GM13977 (cell line): ENCODE results near the gene RAP1GDS1.

ENCODE experiments used
- DNase-seq: peaks from one replicate; pipeline ENCODE4 v3.0.0; 2012; ENCODE audit warnings: low spot score
- CTCF ChIP-seq: IDR thresholded peaks from 2 replicates; pipeline ENCODE4 v1.5.1; 2012; ENCODE audit warnings: mild to moderate bottlenecking, control low read depth; ENCODE audit not compliant: insufficient read depth; ENCODE audit errors: extremely low read depth, missing control alignments
- in situ Hi-C: fragments of 300-500 bp; cut with MboI; formaldehyde crosslinking; loops from one replicate; pipeline ENCODE4 v1.12.0; 2022; ENCODE audit warnings: low sequenced_read_pairs, low pct_unique_long_range_greater_than_20kb, mixed read lengths, inconsistent platforms; ENCODE audit not compliant: unreplicated experiment

RAP1GDS1 gene

GRCh38 chr4:98260579-98261404 is at the start of gene RAP1GDS1:
RAP1GDS1 (plus strand) TSS chr4:98261384; CDS start chr4:98261566, 182 bp downstream.
- peak; percentile 97 for DNase-seq
- in situ Hi-C loops = no loop called here

DNA sequence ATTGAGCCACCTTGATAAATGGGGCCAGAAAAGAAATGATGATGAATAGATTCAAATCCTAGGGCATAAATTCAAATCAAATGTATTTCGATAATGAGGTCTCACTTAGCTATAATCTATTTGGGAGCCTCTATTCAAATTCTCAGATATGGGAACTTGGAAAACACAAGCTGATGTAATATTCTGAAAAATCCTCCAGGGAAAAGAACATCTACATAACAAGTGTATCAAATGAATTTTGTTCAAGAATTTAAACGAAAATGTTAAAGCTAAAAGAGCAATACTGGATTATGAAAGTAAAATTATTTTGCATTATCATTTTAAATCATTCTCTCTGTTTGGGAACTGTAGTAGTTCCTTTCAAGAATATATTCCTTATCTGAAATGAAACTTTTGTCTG is 38.9 kb upstream of the RAP1GDS1 start:
- in situ Hi-C loops = no loop called here
- DNase-seq = no peak
- no peak for TF ChIP-seq CTCF

More at GRCh38 chr4:98260579-98261404, at the start of gene RAP1GDS1:
- TF ChIP-seq CTCF = no peak

DNA sequence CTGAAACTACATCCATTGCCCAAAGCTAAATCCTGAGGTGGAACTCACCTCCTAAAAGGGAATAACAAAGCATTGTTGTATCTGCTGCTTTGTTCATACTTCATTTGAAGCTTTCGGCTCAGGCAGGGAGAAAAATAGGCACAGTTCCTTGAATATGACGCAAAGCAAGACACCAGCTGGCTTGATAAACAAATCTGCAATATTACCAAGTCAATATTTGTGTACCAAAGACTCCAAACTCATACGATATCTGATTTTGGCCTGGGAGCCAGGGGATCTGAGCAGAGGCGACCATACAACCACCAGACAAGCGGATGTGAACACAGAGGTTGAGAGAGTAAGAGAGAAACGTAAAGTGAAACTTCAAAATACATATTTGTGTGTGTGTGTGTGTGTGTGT is 34.8 kb upstream of the RAP1GDS1 start:
- no peak for DNase-seq
- no peak for TF ChIP-seq CTCF
- in situ Hi-C loops = no loop called here

DNA sequence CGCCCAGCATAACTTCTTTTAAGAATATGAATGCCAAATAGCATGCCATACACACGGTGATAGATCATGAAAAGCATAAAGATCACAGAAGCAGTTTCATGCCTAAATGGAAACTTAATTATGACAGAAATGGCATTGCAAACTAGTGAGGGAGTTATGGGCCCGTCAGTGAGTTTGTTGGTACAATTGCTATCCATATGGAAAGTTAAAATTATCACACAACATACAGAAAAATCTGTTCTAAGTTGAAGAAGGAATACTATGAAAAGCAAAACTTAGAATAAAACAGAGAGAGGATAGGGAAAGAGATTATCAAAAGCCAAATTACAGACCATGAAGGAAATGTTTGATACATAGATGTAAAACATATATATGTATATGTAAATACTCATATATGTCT is 30.2 kb upstream of the RAP1GDS1 start:
- no peak for DNase-seq
- TF ChIP-seq CTCF = no peak
- in situ Hi-C loops = no loop called here

- in situ Hi-C loops = no loop called here
- no peak for DNase-seq
- TF ChIP-seq CTCF = no peak
These were observed 29.0 kb upstream of the RAP1GDS1 start for GRCh38 chr4:98232202-98232601.

DNA sequence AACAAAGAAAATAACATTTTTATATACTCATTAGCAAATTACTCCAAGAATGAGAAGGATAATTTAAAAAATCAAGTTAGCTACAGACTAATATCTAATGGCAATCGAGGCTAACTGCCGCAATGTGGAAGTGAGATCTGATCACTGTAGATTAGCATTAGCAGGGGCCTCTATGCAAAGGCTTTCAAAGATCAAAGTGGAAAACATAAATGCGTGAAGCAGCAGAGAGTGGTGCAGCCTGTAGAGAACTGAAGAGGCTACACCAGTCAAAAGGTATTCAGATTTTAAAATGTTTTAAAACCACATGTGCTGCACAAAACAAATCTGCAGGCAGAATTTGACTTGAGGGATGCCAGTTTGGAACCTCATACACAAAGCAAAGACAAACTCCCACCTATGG is 24.0 kb upstream of the RAP1GDS1 start:
- DNase-seq = no peak
- in situ Hi-C loops = no loop called here
- TF ChIP-seq CTCF = no peak

GRCh38 chr4:98242063-98242462 is 19.1 kb upstream of the RAP1GDS1 start:
- no peak for DNase-seq
- no peak for TF ChIP-seq CTCF
- in situ Hi-C loops = no loop called here
